HFF-Myc (cell line): ENCODE results near the gene ETHE1.

ENCODE experiments used
- DNase-seq: peaks from one replicate; pipeline ENCODE4 v3.0.0-alpha.2; 2011; ENCODE audit warnings: low read depth; ENCODE audit errors: extremely low read depth
- H3K4me3 ChIP-seq: replicated peaks from 2 replicates; pipeline ENCODE4 v1.5.1; 2011; ENCODE audit warnings: low read depth, mild to moderate bottlenecking, control low read depth, low read length
- CTCF ChIP-seq: IDR thresholded peaks from 2 replicates; pipeline ENCODE4 v1.5.1; 2012; ENCODE audit warnings: mild to moderate bottlenecking, low read depth, low read length, control low read depth; ENCODE audit errors: missing control alignments

Gene ETHE1

GRCh38 chr19:43544077-43544476 lies 17.1 kb upstream of the ETHE1 start:
- no peak for TF ChIP-seq CTCF
- no peak overlapping the region for H3K4me3 ChIP-seq
- DNase-seq, result no peak

DNA sequence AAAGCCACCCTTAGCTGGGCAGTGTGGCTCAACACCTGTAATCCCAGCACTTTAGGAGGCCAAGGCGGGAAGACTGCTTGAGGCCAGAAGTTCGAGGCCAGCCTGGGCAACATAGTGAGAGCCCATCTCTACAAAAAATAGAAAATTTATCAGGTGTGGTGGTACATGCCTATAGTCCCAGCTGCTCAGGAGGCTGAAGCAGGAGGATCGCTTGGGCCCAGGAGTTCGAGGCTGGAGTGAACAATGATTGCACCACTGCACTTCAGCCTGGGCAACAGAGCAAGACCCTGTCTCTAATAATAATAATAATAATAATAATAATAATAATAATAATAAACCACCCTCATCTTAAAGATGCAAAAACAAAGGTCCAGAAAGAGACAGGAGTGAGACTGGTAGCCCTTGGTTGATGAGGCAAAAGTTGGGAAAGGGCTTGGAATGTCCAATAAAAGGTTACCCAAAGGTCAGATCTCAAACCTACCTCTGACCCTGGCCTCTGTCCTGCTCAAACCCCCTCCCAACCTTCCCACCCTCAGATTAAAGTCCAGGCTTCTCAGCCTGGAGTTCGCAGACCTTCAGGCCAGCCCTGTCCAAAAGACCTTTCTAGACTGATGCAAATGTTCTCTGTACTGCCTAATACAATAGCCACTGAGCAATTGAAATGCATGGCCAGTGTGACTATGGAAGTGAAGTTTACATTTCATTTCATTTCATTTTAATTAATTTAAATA lies 15.1 kb upstream of the ETHE1 start:
- no peak for TF ChIP-seq CTCF
- H3K4me3 ChIP-seq, result no peak overlapping the region
- DNase-seq, result no peak

DNA sequence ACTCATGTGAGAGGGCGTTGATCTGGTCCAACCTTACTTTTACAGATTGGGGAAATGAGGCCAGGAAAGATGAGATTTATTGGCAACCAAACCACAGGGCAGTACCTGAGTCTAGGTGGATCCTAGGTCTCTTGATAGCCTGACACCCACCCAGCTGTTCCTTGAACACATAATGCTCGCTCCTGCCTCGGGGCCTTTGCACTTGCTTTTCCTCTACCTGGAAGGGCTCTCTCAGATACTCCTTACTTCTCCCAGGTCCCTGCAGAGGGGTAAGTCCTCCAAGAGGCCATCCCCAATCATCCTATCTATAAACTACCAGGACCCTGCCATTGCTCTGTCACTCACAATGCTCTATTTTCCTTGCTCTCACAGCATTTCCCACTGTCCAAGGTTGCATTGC lies 13.4 kb upstream of the ETHE1 start:
- no peak for DNase-seq
- H3K4me3 ChIP-seq, result no peak overlapping the region
- TF ChIP-seq CTCF, result no peak

GRCh38 chr19:43538922-43539321 lies 11.9 kb upstream of the ETHE1 start:
- TF ChIP-seq CTCF, result no peak
- DNase-seq, result no peak
- no peak overlapping the region for H3K4me3 ChIP-seq

DNA sequence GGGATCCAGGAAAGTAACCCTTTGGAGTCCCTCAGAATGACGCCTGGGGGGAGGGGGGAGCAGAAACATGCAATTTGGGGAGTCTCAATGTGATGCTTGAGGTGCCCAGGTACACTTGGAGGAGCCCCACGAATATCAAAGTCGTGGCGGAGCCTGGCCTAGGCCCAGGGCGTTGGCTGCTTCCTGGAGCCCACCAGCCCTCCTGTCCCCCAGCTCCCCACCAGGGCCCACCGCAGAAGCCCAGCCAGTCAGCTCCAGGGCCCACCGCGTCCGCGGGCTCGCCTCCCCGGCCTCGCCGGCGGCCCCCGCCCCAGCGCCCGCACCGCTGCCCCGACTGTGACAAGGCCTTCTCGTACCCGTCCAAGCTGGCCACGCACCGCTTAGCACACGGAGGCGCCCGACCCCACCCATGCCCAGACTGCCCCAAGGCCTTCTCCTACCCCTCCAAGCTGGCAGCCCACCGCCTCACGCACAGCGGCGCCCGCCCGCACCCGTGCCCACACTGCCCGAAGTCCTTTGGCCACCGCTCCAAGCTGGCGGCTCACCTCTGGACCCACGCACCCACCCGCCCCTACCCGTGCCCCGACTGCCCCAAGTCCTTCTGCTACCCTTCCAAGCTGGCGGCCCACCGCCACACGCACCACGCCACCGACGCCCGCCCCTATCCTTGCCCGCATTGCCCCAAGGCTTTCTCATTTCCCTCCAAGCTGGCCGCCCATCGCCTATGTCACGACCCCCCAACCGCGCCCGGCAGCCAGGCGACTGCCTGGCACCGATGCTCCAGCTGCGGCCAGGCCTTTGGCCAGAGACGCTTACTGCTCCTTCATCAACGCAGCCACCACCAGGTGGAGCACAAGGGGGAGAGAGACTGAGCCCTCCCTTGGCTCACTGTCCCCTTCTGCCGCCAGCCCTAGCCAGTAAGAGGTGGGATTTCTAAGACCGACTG lies 8.1 kb upstream of the ETHE1 start:
- DNase-seq, result no peak
- H3K4me3 ChIP-seq, result no peak overlapping the region
- TF ChIP-seq CTCF, result peak; percentile 62

GRCh38 chr19:43534305-43534815 lies 7.4 kb upstream of the ETHE1 start:
- DNase-seq, result no peak
- peak overlapping the region; percentile 48 for H3K4me3 ChIP-seq
- TF ChIP-seq CTCF, result no peak
